Measurements from ENCODE around the gene VWF.

VWF gene

GRCh38 chr12:5927732-5928516 lies 196.5 kb downstream of the VWF start:
- Histone ChIP-seq H3K27ac (replicated peaks) (no peak overlapping the region), H3K27me3 (ENCODE audit: insufficient read depth, poor library complexity, severe bottlenecking) (no peaks in the 10 kb centered on the region), H3K4me3 (replicated peaks; ENCODE audit: insufficient read depth, low read length) (no peak overlapping the region)
- TF ChIP-seq GABPA (IDR thresholded peaks at IDR 0.05; ENCODE audit: low read depth) (no peak), SPI1 (IDR thresholded peaks at IDR 0.05; ENCODE audit: borderline replicate concordance, low read depth) (no peak), REST (IDR thresholded peaks at IDR 0.05; ENCODE audit: insufficient replicate concordance, low read depth) (no peak), CTCF (IDR thresholded peaks at IDR 0.05; ENCODE audit: insufficient read depth, low read length) (no peak), POLR2AphosphoS5 (IDR thresholded peaks at IDR 0.05; ENCODE audit: low read depth) (no peak)
- no peak for DNase-seq (ENCODE audit: low read depth in 1 of 2, low spot score in 1 of 2)

- DNase-seq (ENCODE audit: low read depth in 1 of 2, low spot score in 1 of 2): no peak
- Histone ChIP-seq H3K27me3 (ENCODE audit: insufficient read depth, poor library complexity, severe bottlenecking) (no peaks in the 10 kb centered on the region), H3K4me3 (replicated peaks; ENCODE audit: insufficient read depth, low read length) (no peak overlapping the region), H3K27ac (replicated peaks) (no peak overlapping the region)
- no peak for TF ChIP-seq SPI1 (IDR thresholded peaks at IDR 0.05; ENCODE audit: borderline replicate concordance, low read depth)
- TF ChIP-seq POLR2AphosphoS5 (IDR thresholded peaks at IDR 0.05; ENCODE audit: low read depth): no peak
- no peak for TF ChIP-seq REST (IDR thresholded peaks at IDR 0.05; ENCODE audit: insufficient replicate concordance, low read depth)
- TF ChIP-seq CTCF (IDR thresholded peaks at IDR 0.05; ENCODE audit: insufficient read depth, low read length): no peak
- TF ChIP-seq GABPA (IDR thresholded peaks at IDR 0.05; ENCODE audit: low read depth): no peak
These were observed 198.8 kb downstream of the VWF start for GRCh38 chr12:5925646-5926045.

- no peak for DNase-seq (ENCODE audit: low read depth in 1 of 2, low spot score in 1 of 2)
- no peak overlapping the region for H3K4me3 ChIP-seq (replicated peaks; ENCODE audit: insufficient read depth, low read length)
- no peaks in the 10 kb centered on the region for H3K27me3 ChIP-seq (ENCODE audit: insufficient read depth, poor library complexity, severe bottlenecking)
- H3K27ac ChIP-seq (replicated peaks): no peak overlapping the region
- TF ChIP-seq REST (IDR thresholded peaks at IDR 0.05; ENCODE audit: insufficient replicate concordance, low read depth): no peak
- TF ChIP-seq SPI1 (IDR thresholded peaks at IDR 0.05; ENCODE audit: borderline replicate concordance, low read depth): no peak
- no peak for TF ChIP-seq POLR2AphosphoS5 (IDR thresholded peaks at IDR 0.05; ENCODE audit: low read depth)
- TF ChIP-seq GABPA (IDR thresholded peaks at IDR 0.05; ENCODE audit: low read depth): no peak
- TF ChIP-seq CTCF (IDR thresholded peaks at IDR 0.05; ENCODE audit: insufficient read depth, low read length): no peak
These were observed 200.1 kb downstream of the VWF start for GRCh38 chr12:5924342-5924741.
